Uterus (tissue), 2 donors: ENCODE measurements around the gene EGFLAM.

Experiments
- CTCF ChIP-seq, 4 experiments: fragments of 200-600 bp in 2 of 4; fragments of 450-650 bp in 2 of 4; sonication (generic) in 2 of 4; IDR thresholded peaks; one replicate each; pipeline ENCODE4 v1.5.1; 2016 to 2019; ENCODE audit warnings: antibody characterized with exemption in 4 of 4, mild to moderate bottlenecking in 2 of 4, moderate library complexity in 1 of 4
- POLR2A ChIP-seq, 2 donors: fragments of 450-650 bp; IDR thresholded peaks; one replicate each; pipeline ENCODE4 v1.6.1; 2016; ENCODE audit warnings: antibody characterized with exemption in 2 of 2, mild to moderate bottlenecking in 1 of 2, moderate library complexity in 1 of 2

- no peak for TF ChIP-seq POLR2A (IDR thresholded peaks at IDR 0.05)
- no peak for TF ChIP-seq CTCF (IDR thresholded peaks at IDR 0.05)
Observed at GRCh38 chr5:38468978-38469706, 210.8 kb downstream of the EGFLAM start.
